ENCODE data around the gene MAN2A1. TPM values are rescaled to one million over a fixed set of nuclear protein-coding genes. Genes with fewer than 3 reads are reported as not detected.

MAN2A1 gene
- total RNA-seq, 1 donor = 112 TPM

DNA sequence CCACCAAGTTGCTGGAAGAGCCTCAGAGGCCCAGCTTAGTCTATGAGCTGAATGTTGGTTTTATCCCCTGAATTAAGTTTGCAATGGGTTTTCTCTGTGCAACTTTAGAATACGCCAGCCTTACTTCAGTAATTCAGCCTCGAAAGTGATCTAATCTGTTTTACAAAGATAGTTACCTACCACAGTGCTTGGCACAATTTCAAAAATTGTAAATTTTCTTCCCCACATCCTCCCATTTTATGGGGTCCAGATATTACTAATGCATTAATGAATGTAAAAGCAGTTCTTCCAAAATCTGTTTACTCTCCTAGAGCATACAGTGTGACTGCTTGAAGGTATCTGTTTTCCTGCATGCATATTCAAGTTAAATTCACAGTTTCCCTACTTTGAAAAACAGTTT lies 172.6 kb downstream of the MAN2A1 start:
- no peaks in the 10 kb centered on the region for H3K9me3 ChIP-seq (ENCODE audit: low read depth, low read length)
- H3K27me3 ChIP-seq (ENCODE audit: insufficient read depth, low read length) = no peaks in the 10 kb centered on the region
- H3K4me3 ChIP-seq (ENCODE audit: low read length) = no peak overlapping the region
- peaks cover 7% of the 10 kb centered on the region for H3K4me1 ChIP-seq (ENCODE audit: insufficient read depth, low read length)

DNA sequence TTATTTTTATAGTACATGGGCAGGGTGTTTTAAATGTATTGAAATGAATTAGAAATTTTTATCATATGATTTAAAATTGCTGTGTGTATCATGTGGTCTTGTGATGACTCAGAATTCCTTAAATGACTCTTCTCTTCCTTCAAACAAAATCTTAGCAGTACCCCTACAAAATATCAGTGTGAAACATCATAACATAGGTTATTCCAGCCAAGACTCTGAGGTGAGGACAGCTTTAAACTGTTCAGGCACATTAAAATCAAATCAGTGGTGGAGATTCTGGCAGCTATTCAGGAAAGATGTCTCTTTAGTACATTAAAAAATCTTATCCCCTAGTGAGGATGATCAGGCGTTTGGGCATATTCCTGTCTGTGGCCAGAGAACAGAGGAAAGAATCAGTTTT lies 174.0 kb downstream of the MAN2A1 start:
- peaks cover 1% of the 10 kb centered on the region for H3K4me1 ChIP-seq (ENCODE audit: insufficient read depth, low read length)
- no peak overlapping the region for H3K4me3 ChIP-seq (ENCODE audit: low read length)
- no peaks in the 10 kb centered on the region for H3K27me3 ChIP-seq (ENCODE audit: insufficient read depth, low read length)
- no peaks in the 10 kb centered on the region for H3K9me3 ChIP-seq (ENCODE audit: low read depth, low read length)

- no peaks in the 10 kb centered on the region for H3K27me3 ChIP-seq (ENCODE audit: insufficient read depth, low read length)
- H3K4me3 ChIP-seq (ENCODE audit: low read length) = no peak overlapping the region
- H3K4me1 ChIP-seq (ENCODE audit: insufficient read depth, low read length) = no peaks in the 10 kb centered on the region
- H3K9me3 ChIP-seq (ENCODE audit: low read depth, low read length) = no peaks in the 10 kb centered on the region
Measured at GRCh38 chr5:109865637-109866036, 175.9 kb downstream of the MAN2A1 start.

GRCh38 chr5:109866051-109866450 lies 176.3 kb downstream of the MAN2A1 start:
- no peak overlapping the region for H3K4me3 ChIP-seq (ENCODE audit: low read length)
- no peaks in the 10 kb centered on the region for H3K9me3 ChIP-seq (ENCODE audit: low read depth, low read length)
- no peaks in the 10 kb centered on the region for H3K27me3 ChIP-seq (ENCODE audit: insufficient read depth, low read length)
- no peaks in the 10 kb centered on the region for H3K4me1 ChIP-seq (ENCODE audit: insufficient read depth, low read length)

- H3K4me1 ChIP-seq (ENCODE audit: insufficient read depth, low read length) = no peaks in the 10 kb centered on the region
- no peak overlapping the region for H3K4me3 ChIP-seq (ENCODE audit: low read length)
- H3K27me3 ChIP-seq (ENCODE audit: insufficient read depth, low read length) = no peaks in the 10 kb centered on the region
- no peaks in the 10 kb centered on the region for H3K9me3 ChIP-seq (ENCODE audit: low read depth, low read length)
Measured at GRCh38 chr5:109868737-109869136, 179.0 kb downstream of the MAN2A1 start.

DNA sequence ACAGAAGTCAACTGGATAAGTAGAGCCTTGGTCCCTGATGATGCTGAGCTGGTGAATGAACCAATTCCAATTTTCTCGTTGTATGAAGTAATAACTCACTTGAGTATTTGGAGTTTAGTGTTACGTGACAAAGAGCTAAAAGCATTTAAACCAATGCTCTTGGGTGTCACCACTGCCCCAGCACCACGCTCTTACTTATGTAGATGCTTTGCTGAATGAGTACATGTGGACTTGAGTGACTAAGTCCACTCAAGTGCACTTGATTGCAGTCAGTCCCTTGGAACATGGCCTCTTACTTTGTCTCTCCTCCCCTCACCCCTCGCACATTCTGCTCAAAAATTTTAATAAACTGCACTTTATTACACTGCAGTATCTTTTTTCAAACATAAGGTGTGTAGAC lies 184.0 kb downstream of the MAN2A1 start:
- Histone ChIP-seq H3K4me3 (ENCODE audit: low read length) (no peak overlapping the region), H3K9me3 (ENCODE audit: low read depth, low read length) (no peaks in the 10 kb centered on the region), H3K27me3 (ENCODE audit: insufficient read depth, low read length) (no peaks in the 10 kb centered on the region), H3K4me1 (ENCODE audit: insufficient read depth, low read length) (no peaks in the 10 kb centered on the region)

DNA sequence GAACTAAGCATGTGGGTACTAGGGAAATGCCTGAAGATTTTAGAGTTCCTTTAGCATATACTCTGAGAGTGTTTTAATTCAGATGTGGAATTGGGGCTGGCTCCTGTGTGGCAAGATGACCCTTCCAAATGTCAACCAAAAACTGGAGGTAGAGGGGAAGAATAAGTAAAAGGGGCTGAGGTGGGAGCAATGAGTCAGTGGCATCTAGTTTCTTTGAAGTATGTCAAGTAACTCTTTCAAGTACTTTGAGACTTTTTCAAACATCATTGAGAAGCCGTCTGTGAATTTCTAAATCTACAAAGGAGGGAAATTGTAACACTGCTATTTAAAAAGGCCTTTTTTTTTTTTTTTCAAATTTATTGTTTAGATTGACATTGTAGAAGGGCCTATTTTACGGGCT lies 184.4 kb downstream of the MAN2A1 start:
- H3K9me3 ChIP-seq (ENCODE audit: low read depth, low read length) = no peaks in the 10 kb centered on the region
- H3K27me3 ChIP-seq (ENCODE audit: insufficient read depth, low read length) = no peaks in the 10 kb centered on the region
- H3K4me1 ChIP-seq (ENCODE audit: insufficient read depth, low read length) = no peaks in the 10 kb centered on the region
- no peak overlapping the region for H3K4me3 ChIP-seq (ENCODE audit: low read length)

- H3K4me3 ChIP-seq (ENCODE audit: low read length) = no peak overlapping the region
- no peaks in the 10 kb centered on the region for H3K27me3 ChIP-seq (ENCODE audit: insufficient read depth, low read length)
- H3K4me1 ChIP-seq (ENCODE audit: insufficient read depth, low read length) = no peaks in the 10 kb centered on the region
- H3K9me3 ChIP-seq (ENCODE audit: low read depth, low read length) = no peaks in the 10 kb centered on the region
Measured at GRCh38 chr5:109876030-109876725, 186.5 kb downstream of the MAN2A1 start.

DNA sequence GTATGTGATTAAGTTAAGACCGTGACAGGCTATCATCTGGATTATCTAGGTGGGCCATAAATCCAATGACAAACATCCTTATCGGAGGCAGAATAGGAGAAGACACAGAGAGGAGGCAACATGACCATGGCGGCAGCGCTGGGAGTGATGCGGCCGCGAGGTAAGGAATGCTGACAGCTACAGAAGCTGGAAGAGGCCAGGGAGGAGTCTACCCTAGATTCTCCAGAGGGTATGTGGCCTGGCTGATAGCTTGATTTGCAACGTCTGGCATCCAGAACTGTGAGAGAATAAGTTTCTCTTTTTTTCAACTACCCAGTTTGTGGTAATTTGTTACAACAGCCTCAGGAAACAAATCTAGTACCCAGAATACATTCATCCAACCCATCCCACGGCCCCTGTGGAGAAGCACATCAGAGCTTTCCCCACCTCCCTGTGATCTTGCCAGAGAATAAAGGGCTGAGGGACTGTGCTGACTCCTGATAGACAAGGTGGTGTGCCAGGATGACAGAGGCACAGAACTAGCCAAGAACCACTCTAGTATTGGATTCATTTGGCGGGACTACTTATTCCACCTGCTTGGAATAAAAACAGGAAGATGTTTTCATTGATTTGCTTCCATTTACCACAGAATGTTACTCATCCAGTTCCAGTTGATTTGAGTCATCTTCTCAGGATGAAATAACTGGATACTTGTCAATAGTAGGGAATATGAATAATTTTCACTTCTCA lies 187.4 kb downstream of the MAN2A1 start:
- no peaks in the 10 kb centered on the region for H3K4me1 ChIP-seq (ENCODE audit: insufficient read depth, low read length)
- no peaks in the 10 kb centered on the region for H3K27me3 ChIP-seq (ENCODE audit: insufficient read depth, low read length)
- no peak overlapping the region for H3K4me3 ChIP-seq (ENCODE audit: low read length)
- no peaks in the 10 kb centered on the region for H3K9me3 ChIP-seq (ENCODE audit: low read depth, low read length)

- H3K9me3 ChIP-seq (ENCODE audit: low read depth, low read length) = no peaks in the 10 kb centered on the region
Measured at GRCh38 chr5:109877670-109878045, 187.9 kb downstream of the MAN2A1 start.

DNA sequence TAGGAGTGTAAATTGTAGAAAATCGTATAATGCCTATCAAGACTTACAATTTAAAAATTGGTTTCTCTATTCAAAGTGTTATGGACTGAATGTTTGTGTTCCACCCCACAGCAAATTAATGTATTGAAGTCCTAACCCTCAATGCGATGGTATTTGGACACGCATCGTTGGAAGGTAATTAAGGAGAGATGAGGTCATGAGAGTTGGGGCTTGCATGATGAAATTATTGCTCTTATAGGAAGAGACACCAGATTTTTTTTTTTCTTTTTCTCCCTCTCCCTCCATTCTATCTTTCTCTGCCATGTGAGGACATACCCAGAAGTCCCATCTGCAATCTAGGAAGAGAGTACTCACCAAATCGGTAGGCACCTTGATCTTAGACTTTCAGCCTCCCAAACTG lies 189.2 kb downstream of the MAN2A1 start:
- no peak overlapping the region for H3K4me3 ChIP-seq (ENCODE audit: low read length)
- no peaks in the 10 kb centered on the region for H3K4me1 ChIP-seq (ENCODE audit: insufficient read depth, low read length)
- no peaks in the 10 kb centered on the region for H3K27me3 ChIP-seq (ENCODE audit: insufficient read depth, low read length)
- H3K9me3 ChIP-seq (ENCODE audit: low read depth, low read length) = no peaks in the 10 kb centered on the region

More at GRCh38 chr5:109877670-109878045, 187.9 kb downstream of the MAN2A1 start:
- no peaks in the 10 kb centered on the region for H3K4me1 ChIP-seq (ENCODE audit: insufficient read depth, low read length)
- H3K4me3 ChIP-seq (ENCODE audit: low read length) = no peak overlapping the region
- no peaks in the 10 kb centered on the region for H3K27me3 ChIP-seq (ENCODE audit: insufficient read depth, low read length)

DNA sequence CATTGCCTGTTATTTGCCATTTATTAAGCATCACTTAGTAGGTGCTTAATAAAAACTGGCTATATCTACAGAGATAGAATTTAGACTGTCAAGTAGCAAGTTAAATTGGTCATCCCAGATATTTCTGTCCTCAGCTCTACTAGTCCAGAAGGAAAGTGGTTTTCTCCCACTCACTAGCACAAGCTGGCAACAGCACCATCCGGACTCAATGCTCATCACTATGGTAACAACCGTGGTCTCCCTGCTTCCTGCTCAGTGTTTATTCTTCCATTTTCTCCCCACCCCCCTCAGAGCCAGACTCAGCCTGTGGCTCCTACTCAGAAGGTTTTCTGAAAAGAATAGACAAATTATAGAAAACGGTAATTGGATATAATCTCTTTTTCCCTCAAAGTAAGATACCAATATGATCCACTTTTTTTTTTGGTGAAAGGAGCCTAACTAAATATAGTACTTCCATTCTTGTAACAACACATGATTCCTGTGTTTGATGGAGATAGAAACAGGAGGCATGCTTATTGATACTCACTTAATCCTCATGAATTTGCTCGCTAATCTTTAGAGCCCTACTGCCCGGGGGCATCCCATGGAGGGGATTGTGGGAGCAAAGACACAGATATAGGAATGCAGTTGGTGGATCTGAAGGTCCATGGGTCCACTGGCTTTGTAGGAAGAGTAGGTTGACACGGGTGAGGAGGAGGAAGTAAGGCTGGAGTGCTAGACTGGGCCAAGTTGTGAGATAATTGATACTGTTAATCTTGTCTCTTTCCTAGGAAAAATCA lies 191.4 kb downstream of the MAN2A1 start:
- no peaks in the 10 kb centered on the region for H3K27me3 ChIP-seq (ENCODE audit: insufficient read depth, low read length)
- no peak overlapping the region for H3K4me3 ChIP-seq (ENCODE audit: low read length)
- H3K9me3 ChIP-seq (ENCODE audit: low read depth, low read length) = no peaks in the 10 kb centered on the region
- no peaks in the 10 kb centered on the region for H3K4me1 ChIP-seq (ENCODE audit: insufficient read depth, low read length)

GRCh38 chr5:109882546-109882945 lies 192.8 kb downstream of the MAN2A1 start:
- H3K27me3 ChIP-seq (ENCODE audit: insufficient read depth, low read length) = no peaks in the 10 kb centered on the region

DNA sequence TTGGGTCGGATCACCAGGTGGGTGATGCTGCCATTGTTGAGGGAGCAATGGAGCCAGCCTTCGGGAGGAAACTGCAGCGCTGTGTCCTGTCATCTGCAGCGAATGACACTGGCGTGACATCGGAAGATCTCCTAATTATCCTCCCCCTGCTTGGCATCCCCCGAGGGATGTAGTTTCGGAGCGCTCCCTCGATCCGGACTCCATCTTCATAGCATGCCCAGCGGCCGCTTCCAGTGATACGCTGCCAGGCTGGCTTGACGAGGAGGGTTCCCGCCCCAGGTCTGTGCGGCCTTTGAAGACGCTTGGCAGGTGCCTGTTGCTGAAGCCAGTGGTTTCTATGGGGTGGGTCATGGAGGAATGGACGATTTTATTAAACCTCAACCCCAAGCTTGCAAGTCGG lies 194.9 kb downstream of the MAN2A1 start:
- H3K9me3 ChIP-seq (ENCODE audit: low read depth, low read length) = no peaks in the 10 kb centered on the region
- H3K4me3 ChIP-seq (ENCODE audit: low read length) = no peak overlapping the region
- H3K27me3 ChIP-seq (ENCODE audit: insufficient read depth, low read length) = no peaks in the 10 kb centered on the region
- no peaks in the 10 kb centered on the region for H3K4me1 ChIP-seq (ENCODE audit: insufficient read depth, low read length)

More at GRCh38 chr5:109882546-109882945, 192.8 kb downstream of the MAN2A1 start:
- H3K4me3 ChIP-seq (ENCODE audit: low read length) = no peak overlapping the region
- H3K9me3 ChIP-seq (ENCODE audit: low read depth, low read length) = no peaks in the 10 kb centered on the region
- H3K4me1 ChIP-seq (ENCODE audit: insufficient read depth, low read length) = no peaks in the 10 kb centered on the region

DNA sequence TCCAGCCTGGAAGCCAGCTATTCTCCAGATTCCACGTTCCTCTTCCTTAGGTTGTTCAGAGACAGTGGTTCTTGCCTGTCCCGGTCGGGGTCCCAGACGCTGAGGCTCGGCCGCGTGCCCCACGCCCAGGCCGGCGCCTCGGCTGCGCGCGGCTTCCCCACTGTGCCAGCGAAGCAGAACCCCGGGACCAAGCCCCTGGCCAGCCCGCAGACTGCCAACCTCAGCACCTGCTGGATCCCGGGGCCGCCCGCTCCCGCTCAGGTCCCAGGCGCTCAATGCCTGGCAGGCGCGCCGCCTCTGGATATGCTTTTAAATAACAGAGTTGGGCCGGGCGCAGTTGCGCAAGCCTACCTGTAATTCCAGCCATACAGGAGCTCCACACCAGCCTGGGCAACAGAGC lies 195.5 kb downstream of the MAN2A1 start:
- Histone ChIP-seq H3K4me1 (ENCODE audit: insufficient read depth, low read length) (no peaks in the 10 kb centered on the region), H3K4me3 (ENCODE audit: low read length) (no peak overlapping the region), H3K27me3 (ENCODE audit: insufficient read depth, low read length) (no peaks in the 10 kb centered on the region), H3K9me3 (ENCODE audit: low read depth, low read length) (no peaks in the 10 kb centered on the region)
